ENCODE results near the gene NSUN7. TPM values are rescaled to one million over a fixed set of nuclear protein-coding genes. Genes with fewer than 3 reads are reported as not detected.

Gene NSUN7
- total RNA-seq, 4 donors from 2014 or later, result 2.1 to 4.2 (median 2.7) TPM

GRCh38 chr4:40838742-40839141 is 89.0 kb downstream of the NSUN7 start:
- Histone ChIP-seq H3K27ac (no peak overlapping the region), H3K27me3 (no peaks in the 10 kb centered on the region), H3K36me3 (peaks cover 0 to 23% (median 0%) of the 10 kb centered on the region in 3 donors), H3K9me3 (no peaks in the 10 kb centered on the region), H3K4me1 (no peaks in the 10 kb centered on the region), H3K4me3 (no peak overlapping the region)
- TF ChIP-seq, protein P1, sequence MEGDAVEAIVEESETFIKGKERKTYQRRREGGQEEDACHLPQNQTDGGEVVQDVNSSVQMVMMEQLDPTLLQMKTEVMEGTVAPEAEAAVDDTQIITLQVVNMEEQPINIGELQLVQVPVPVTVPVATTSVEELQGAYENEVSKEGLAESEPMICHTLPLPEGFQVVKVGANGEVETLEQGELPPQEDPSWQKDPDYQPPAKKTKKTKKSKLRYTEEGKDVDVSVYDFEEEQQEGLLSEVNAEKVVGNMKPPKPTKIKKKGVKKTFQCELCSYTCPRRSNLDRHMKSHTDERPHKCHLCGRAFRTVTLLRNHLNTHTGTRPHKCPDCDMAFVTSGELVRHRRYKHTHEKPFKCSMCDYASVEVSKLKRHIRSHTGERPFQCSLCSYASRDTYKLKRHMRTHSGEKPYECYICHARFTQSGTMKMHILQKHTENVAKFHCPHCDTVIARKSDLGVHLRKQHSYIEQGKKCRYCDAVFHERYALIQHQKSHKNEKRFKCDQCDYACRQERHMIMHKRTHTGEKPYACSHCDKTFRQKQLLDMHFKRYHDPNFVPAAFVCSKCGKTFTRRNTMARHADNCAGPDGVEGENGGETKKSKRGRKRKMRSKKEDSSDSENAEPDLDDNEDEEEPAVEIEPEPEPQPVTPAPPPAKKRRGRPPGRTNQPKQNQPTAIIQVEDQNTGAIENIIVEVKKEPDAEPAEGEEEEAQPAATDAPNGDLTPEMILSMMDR (IDR thresholded peaks at IDR 0.05), result no peak
- no peak for TF ChIP-seq POLR2A (IDR thresholded peaks at IDR 0.05)
- intact Hi-C loops (cut with DNase I), result no loop called here
- 88 to 90% methylated on average over 4 of the region's 4 CpGs for WGBS, 2 donors
- no peak for DNase-seq

- intact Hi-C loops (cut with DNase I), result no loop called here
- no peak for DNase-seq
- 77% methylated on average over 9 to 10 of the region's 10 CpGs for WGBS, 2 donors
- Histone ChIP-seq H3K4me1 (no peaks in the 10 kb centered on the region), H3K36me3 (peaks cover 0 to 9% (median 0%) of the 10 kb centered on the region in 3 donors), H3K27ac (no peak overlapping the region), H3K27me3 (no peaks in the 10 kb centered on the region), H3K9me3 (no peaks in the 10 kb centered on the region), H3K4me3 (no peak overlapping the region)
- no peak for TF ChIP-seq POLR2A (IDR thresholded peaks at IDR 0.05)
- TF ChIP-seq, protein P1 (IDR thresholded peaks at IDR 0.05), result no peak
These were observed 90.7 kb downstream of the NSUN7 start for GRCh38 chr4:40840255-40840984.

- Histone ChIP-seq H3K4me3 (no peak overlapping the region), H3K36me3 (peaks cover 0 to 3% (median 0%) of the 10 kb centered on the region in 3 donors), H3K4me1 (no peaks in the 10 kb centered on the region), H3K27me3 (no peaks in the 10 kb centered on the region), H3K27ac (no peak overlapping the region), H3K9me3 (no peaks in the 10 kb centered on the region)
- no peak for DNase-seq
- no peak for TF ChIP-seq POLR2A (IDR thresholded peaks at IDR 0.05)
- TF ChIP-seq, protein P1 (IDR thresholded peaks at IDR 0.05), result peak; percentile 45 to 79 (median 54)
- WGBS, 2 donors, result 61 to 70% methylated on average over 6 to 7 of the region's 7 CpGs
- intact Hi-C loops (cut with DNase I), result no loop called here
These were observed 91.3 kb downstream of the NSUN7 start for GRCh38 chr4:40840985-40841571.

DNA sequence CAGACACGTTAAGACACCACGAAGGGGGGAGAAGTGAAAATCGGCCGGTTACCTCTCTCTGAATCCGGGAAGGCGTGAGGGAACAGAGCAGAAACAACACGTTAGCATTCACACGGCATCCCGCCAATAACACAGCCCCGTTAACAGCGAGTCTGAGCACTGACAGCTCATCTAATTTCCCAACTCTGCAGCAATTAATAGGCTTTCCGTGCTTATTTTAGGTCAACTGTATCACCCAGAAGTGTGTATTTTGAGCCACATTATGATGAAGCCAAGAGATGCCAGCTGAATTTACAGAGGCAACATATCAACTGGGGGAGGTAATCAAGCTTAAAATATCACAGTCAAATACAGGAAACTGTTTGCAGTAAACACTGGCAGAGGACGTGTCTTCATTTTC is 92.6 kb downstream of the NSUN7 start:
- Histone ChIP-seq H3K27ac (no peak overlapping the region), H3K9me3 (no peaks in the 10 kb centered on the region), H3K36me3 (no peaks in the 10 kb centered on the region), H3K4me1 (no peaks in the 10 kb centered on the region), H3K27me3 (no peaks in the 10 kb centered on the region), H3K4me3 (no peak overlapping the region)
- WGBS, 2 donors, result 80 to 82% methylated on average over 13 of the region's 13 CpGs
- TF ChIP-seq, protein P1 (IDR thresholded peaks at IDR 0.05), result no peak
- no peak for TF ChIP-seq POLR2A (IDR thresholded peaks at IDR 0.05)
- intact Hi-C loops (cut with DNase I), result no loop called here
- DNase-seq, result no peak

DNA sequence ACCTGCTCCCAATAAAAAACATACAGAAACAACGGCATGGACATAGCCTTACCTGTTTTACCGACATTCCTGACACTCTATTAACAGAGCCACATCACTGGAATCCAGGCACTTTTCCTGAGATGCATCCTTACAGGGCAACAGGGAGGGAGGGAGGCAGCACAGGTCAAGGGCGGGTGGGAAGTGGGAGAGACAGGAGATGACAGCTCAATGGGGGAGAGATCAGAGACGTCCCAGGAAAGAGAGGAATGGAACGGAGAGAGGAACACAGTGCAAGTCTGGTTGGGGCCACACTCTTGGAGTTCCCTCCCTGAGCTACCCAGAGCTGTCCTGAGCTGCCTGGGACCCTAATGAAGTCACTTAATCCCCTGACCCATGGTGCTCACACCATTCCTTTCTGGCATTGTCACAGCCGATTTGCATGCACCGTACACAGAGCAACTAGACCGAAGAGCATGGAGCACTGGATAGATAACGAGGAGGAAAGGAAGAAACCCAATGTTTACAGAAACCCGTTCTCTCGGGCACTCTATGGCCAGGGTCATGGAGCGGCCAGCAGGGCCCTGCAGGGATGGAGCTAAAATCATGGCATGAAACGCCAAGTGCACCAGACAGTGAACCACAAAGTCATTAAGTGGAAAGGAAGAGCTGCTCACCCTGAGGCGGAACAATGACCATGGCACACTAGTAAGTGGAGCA is 93.1 kb downstream of the NSUN7 start:
- TF ChIP-seq, protein P1 (IDR thresholded peaks at IDR 0.05), result no peak
- TF ChIP-seq POLR2A (IDR thresholded peaks at IDR 0.05), result no peak
- Histone ChIP-seq H3K4me1 (no peaks in the 10 kb centered on the region), H3K27ac (no peak overlapping the region), H3K4me3 (no peak overlapping the region), H3K9me3 (no peaks in the 10 kb centered on the region), H3K36me3 (no peaks in the 10 kb centered on the region), H3K27me3 (no peaks in the 10 kb centered on the region)
- intact Hi-C loops (cut with DNase I), result no loop called here
- DNase-seq, result no peak
- WGBS, 2 donors, result 70 to 81% methylated on average over 12 to 14 of the region's 14 CpGs
